Spleen (tissue), 11 donors: ENCODE results near the gene RBMS3. TPM values are rescaled to one million over a fixed set of nuclear protein-coding genes. Genes with fewer than 3 reads are reported as not detected.

Source experiments
- DNase-seq: peaks from one replicate; pipeline ENCODE4 v3.0.0-alpha.2; 2020
- H3K27ac ChIP-seq, 8 donors: fragments of 200-600 bp; sonication (generic) in 7 of 8; 1 replicate in 4 of 8; 2 replicates in 4 of 8; pipeline versions ENCODE4 v1.5.0 to v1.8.0; 2016 to 2021; ENCODE audit warnings: inconsistent platforms in 4 of 8, mild to moderate bottlenecking in 4 of 8, moderate library complexity in 1 of 8
- H3K27me3 ChIP-seq, 7 donors: fragments of 200-600 bp; sonication (generic) in 6 of 7; replicated peaks in 1 of 7; 1 replicate in 4 of 7; 2 replicates in 3 of 7; pipeline versions ENCODE4 v1.5.0 to v1.8.0; 2016 to 2021; ENCODE audit warnings: inconsistent platforms in 3 of 7, mild to moderate bottlenecking in 1 of 7
- H3K36me3 ChIP-seq, 6 donors: fragments of 200-600 bp; sonication (generic) in 5 of 6; 1 replicate in 4 of 6; 2 replicates in 2 of 6; pipeline versions ENCODE4 v1.5.0 to v1.8.0; 2016 to 2021; ENCODE audit warnings: inconsistent platforms in 2 of 6
- H3K4me1 ChIP-seq, 6 donors: fragments of 200-600 bp; sonication (generic) in 5 of 6; 1 replicate in 3 of 6; 2 replicates in 3 of 6; pipeline versions ENCODE4 v1.5.0 to v1.8.0; 2016 to 2021; ENCODE audit warnings: inconsistent platforms in 3 of 6
- H3K4me3 ChIP-seq, 8 donors: fragments of 200-600 bp; sonication (generic) in 7 of 8; 1 replicate in 4 of 8; 2 replicates in 4 of 8; pipeline versions ENCODE4 v1.5.0 to v1.8.0; 2016 to 2021; ENCODE audit warnings: inconsistent platforms in 4 of 8, mild to moderate bottlenecking in 4 of 8, moderate library complexity in 2 of 8
- H3K9me3 ChIP-seq, 8 donors: fragments of 200-600 bp; sonication (generic) in 7 of 8; 1 replicate in 4 of 8; 2 replicates in 4 of 8; pipeline versions ENCODE4 v1.5.0 to v1.8.0; 2016 to 2021; ENCODE audit warnings: inconsistent platforms in 4 of 8
- CTCF ChIP-seq, 11 experiments: fragments of 200-600 bp in 7 of 11; fragments of 450-650 bp in 4 of 11; sonication (generic) in 4 of 11; IDR thresholded peaks in 8 of 11; conservative IDR thresholded peaks in 3 of 11; 1 replicate in 7 of 11; 2 replicates in 4 of 11; pipeline versions ENCODE4 v1.4.0 to v1.8.0; 2016 to 2021; ENCODE audit warnings: antibody characterized with exemption in 11 of 11, inconsistent platforms in 4 of 11, mild to moderate bottlenecking in 1 of 11
- POLR2A ChIP-seq, 3 donors: fragments of 450-650 bp; IDR thresholded peaks; one replicate each; pipeline ENCODE4 v1.5.1; 2017; ENCODE audit warnings: antibody characterized with exemption in 3 of 3, mild to moderate bottlenecking in 1 of 3
- POLR2AphosphoS5 ChIP-seq, 3 donors: sonication (generic); formaldehyde crosslinking; IDR thresholded peaks; one replicate each; pipeline ENCODE4 v1.5.1; 2017; ENCODE audit warnings: antibody characterized with exemption in 3 of 3
- WGBS, 5 donors: extraction: QIAGEN DNeasy Blood & Tissue Kit in 3 of 5; methylation state at CpG; one replicate each; pipeline versions ENCODE4 v1.1.5 to v1.1.7; 2013 to 2018; 5-methylcytosine and 5-hydroxymethylcytosine counted together
- intact Hi-C: fragments of 100-400 bp; cut with DNase I; formaldehyde crosslinking; loops from one replicate; pipeline ENCODE4 v1.15.0; 2023; ENCODE audit warnings: low total_unique reads
- polyA plus RNA-seq, 3 donors: library from polyadenylated mRNA; stranded (reverse); fragments of 200-250 nt; gene quantifications; one replicate each; pipeline ENCODE4 v1.2.1, GENCODE V29; 2013
- total RNA-seq, 7 donors: library from RNA; depleted of rRNA in 3 of 7; stranded (reverse); fragments of >200 nt in 3 of 7; fragmentation: NEBNext Ultra II Directional in 4 of 7; extraction: Animal tissue kit (Norgen Biotek cat#: 25700) in 4 of 7; gene quantifications; one replicate each; pipeline versions ENCODE4 v1.1.0 to v1.2.1, GENCODE V29; 2016 to 2021
- donor health status: healthy with polysubstance abuse.
- donor health status: DM: no; HTN: no; CAD: no; lungs with moderate emphysema.
- donor health status: DM: no; HTN: no; CAD: no.
- donor health status: Bipolar disorder and iron deficiency.
- donor health status: healthy.
- donor health status: DM: no; HTN: no; CAD: no.
- donor health status: DM: yes; HTN: yes; CAD: no.

RBMS3 gene
- total and polyA plus RNA-seq, 10 donors, result 2.6 to 81.9 (median 52.5) TPM

GRCh38 chr3:29746163-29746760, 465.4 kb downstream of the RBMS3 start:
- TF ChIP-seq CTCF (IDR thresholded peaks at IDR 0.05 in 8 of 11, conservative IDR thresholded peaks at IDR 0.05 in 3 of 11) (no peak), POLR2AphosphoS5 (IDR thresholded peaks at IDR 0.05) (no peak), POLR2A (IDR thresholded peaks at IDR 0.05) (no peak)
- no peaks in the 10 kb centered on the region for H3K9me3 ChIP-seq
- H3K27me3 ChIP-seq, result no peaks in the 10 kb centered on the region
- WGBS, 5 donors, result 57 to 71% (median 65%) methylated on average over 2 of the region's 2 CpGs
- H3K4me3 ChIP-seq, result no peak overlapping the region
- intact Hi-C loops, result no loop called here
- no peaks in the 10 kb centered on the region for H3K36me3 ChIP-seq
- no peak overlapping the region for H3K27ac ChIP-seq
- DNase-seq, result no peak
- no peaks in the 10 kb centered on the region for H3K4me1 ChIP-seq

- Histone ChIP-seq H3K4me1 (no peaks in the 10 kb centered on the region), H3K27ac (no peak overlapping the region), H3K9me3 (no peaks in the 10 kb centered on the region), H3K27me3 (no peaks in the 10 kb centered on the region), H3K4me3 (no peak overlapping the region), H3K36me3 (no peaks in the 10 kb centered on the region)
- intact Hi-C loops, result no loop called here
- DNase-seq, result no peak
- TF ChIP-seq POLR2A (IDR thresholded peaks at IDR 0.05), result no peak
- no peak for TF ChIP-seq CTCF (IDR thresholded peaks at IDR 0.05 in 8 of 11, conservative IDR thresholded peaks at IDR 0.05 in 3 of 11)
- TF ChIP-seq POLR2AphosphoS5 (IDR thresholded peaks at IDR 0.05), result no peak
Observed at GRCh38 chr3:29747991-29748390, 467.1 kb downstream of the RBMS3 start.

GRCh38 chr3:29751647-29752314, 470.9 kb downstream of the RBMS3 start:
- H3K4me1 ChIP-seq, result no peaks in the 10 kb centered on the region
- DNase-seq, result peak; percentile 72
- intact Hi-C loops, result no loop called here

More at GRCh38 chr3:29751647-29752314, 470.9 kb downstream of the RBMS3 start:
- no peaks in the 10 kb centered on the region for H3K27me3 ChIP-seq
- WGBS, 5 donors, result 71 to 91% (median 81%) methylated on average over 9 of the region's 9 CpGs
- H3K36me3 ChIP-seq, result no peaks in the 10 kb centered on the region
- no peaks in the 10 kb centered on the region for H3K9me3 ChIP-seq
- no peak for TF ChIP-seq POLR2A (IDR thresholded peaks at IDR 0.05)
- TF ChIP-seq POLR2AphosphoS5 (IDR thresholded peaks at IDR 0.05), result no peak
- no peak for TF ChIP-seq CTCF (IDR thresholded peaks at IDR 0.05 in 8 of 11, conservative IDR thresholded peaks at IDR 0.05 in 3 of 11)
- no peak overlapping the region for H3K4me3 ChIP-seq
- no peak overlapping the region for H3K27ac ChIP-seq
